GM12878 (cell line): ENCODE data around the gene COL4A2.

ENCODE experiments used
- CBFB ChIP-seq: IDR thresholded peaks from 2 replicates; pipeline ENCODE4 v1.6.1; 2016; ENCODE audit warnings: antibody characterized with exemption, low read depth
- EED ChIP-seq: sonication (generic); IDR thresholded peaks from 2 replicates; pipeline ENCODE4 v1.6.1; 2016; ENCODE audit warnings: antibody characterized with exemption, low read depth
- JUND ChIP-seq: IDR thresholded peaks from 2 replicates; pipeline ENCODE4 v1.6.1; 2012; ENCODE audit warnings: low read depth, mild to moderate bottlenecking, low read length, improper control_type of control experiment, moderate library complexity
- WRNIP1 ChIP-seq: IDR thresholded peaks from 2 replicates; pipeline ENCODE4 v1.6.1; 2011; ENCODE audit warnings: low read depth, low read length, improper control_type of control experiment, borderline replicate concordance
- TF ChIP-seq, protein P1 (sequence below), 3 experiments: IDR thresholded peaks in 2 of 3; conservative IDR thresholded peaks in 1 of 3; 2 replicates each; pipeline ENCODE4 v1.5.1; 2011; ENCODE audit warnings: low read depth in 3 of 3, low read length in 3 of 3, mild to moderate bottlenecking in 3 of 3, control low read depth in 2 of 3, moderate library complexity in 2 of 3, inconsistent platforms in 1 of 3, mixed read lengths in 1 of 3; ENCODE audit not compliant: control insufficient read depth in 2 of 3, insufficient read depth in 1 of 3; ENCODE audit errors: extremely low read depth in 1 of 3

DNA sequence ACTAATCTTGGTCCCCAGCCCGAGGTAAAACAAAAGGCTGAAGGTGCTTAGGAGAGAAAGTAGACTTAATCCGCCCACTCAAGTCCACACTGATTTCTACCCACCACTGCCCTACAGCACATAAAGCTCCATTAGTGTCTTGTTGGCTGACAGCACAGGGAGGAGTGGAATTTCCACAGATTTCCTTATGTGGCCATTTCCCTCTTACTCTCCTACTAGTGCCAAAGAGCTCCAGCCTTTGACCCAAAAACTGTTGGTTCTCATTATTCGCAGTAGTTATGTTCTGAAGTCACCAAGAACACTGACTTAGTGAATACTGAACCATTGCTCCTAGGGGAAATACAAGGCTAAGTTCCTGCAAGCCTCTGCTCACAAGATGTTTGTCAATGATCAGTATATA is 193.3 kb downstream of the COL4A2 start:
- TF ChIP-seq EED (no peak), CBFB (no peak), WRNIP1 (no peak), JUND (no peak)
- TF ChIP-seq, protein P1, sequence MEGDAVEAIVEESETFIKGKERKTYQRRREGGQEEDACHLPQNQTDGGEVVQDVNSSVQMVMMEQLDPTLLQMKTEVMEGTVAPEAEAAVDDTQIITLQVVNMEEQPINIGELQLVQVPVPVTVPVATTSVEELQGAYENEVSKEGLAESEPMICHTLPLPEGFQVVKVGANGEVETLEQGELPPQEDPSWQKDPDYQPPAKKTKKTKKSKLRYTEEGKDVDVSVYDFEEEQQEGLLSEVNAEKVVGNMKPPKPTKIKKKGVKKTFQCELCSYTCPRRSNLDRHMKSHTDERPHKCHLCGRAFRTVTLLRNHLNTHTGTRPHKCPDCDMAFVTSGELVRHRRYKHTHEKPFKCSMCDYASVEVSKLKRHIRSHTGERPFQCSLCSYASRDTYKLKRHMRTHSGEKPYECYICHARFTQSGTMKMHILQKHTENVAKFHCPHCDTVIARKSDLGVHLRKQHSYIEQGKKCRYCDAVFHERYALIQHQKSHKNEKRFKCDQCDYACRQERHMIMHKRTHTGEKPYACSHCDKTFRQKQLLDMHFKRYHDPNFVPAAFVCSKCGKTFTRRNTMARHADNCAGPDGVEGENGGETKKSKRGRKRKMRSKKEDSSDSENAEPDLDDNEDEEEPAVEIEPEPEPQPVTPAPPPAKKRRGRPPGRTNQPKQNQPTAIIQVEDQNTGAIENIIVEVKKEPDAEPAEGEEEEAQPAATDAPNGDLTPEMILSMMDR (IDR thresholded peaks at IDR 0.05 in 2 of 3, conservative IDR thresholded peaks at IDR 0.05 in 1 of 3; ENCODE audit: control insufficient read depth in 2 of 3, extremely low read depth in 1 of 3, insufficient read depth in 1 of 3, low read depth in 3 of 3, low read length in 3 of 3) = no peak
